A549 (cell line): ENCODE measurements around the gene ABCB8. TPM values are rescaled to one million over a fixed set of nuclear protein-coding genes. Genes with fewer than 3 reads are reported as not detected.

Experiments used
- ATAC-seq, 2 experiments: fragments of 200-7000 bp in 1 of 2; fragments of >200 bp in 1 of 2; cut with Nextera tagmentation in 1 of 2; cut with Tn5 transposase in 1 of 2; 3 replicates each; pipeline versions ENCODE4 v1.8.0 to v1.9.1; 2018 to 2020; ENCODE audit warnings: mild to moderate bottlenecking in 1 of 2, moderate library complexity in 1 of 2
- CTCF ChIA-PET: fragments of 300-600 bp; sonication (Branson Sonifier 250); formaldehyde crosslinking; extraction: SDS; loops from one replicate; lab custom pipeline; 2021; ENCODE audit warnings: antibody characterized with exemption, inconsistent platforms; lab: Yijun Ruan, JAX
- POLR2A ChIA-PET: fragments of 350-600 bp; formaldehyde crosslinking; extraction: SDS; loops from one replicate; lab custom pipeline; 2021; ENCODE audit warnings: antibody characterized with exemption, inconsistent platforms; lab: Yijun Ruan, JAX
- DNase-seq, 2 experiments: peaks; one replicate each; pipeline versions ENCODE4 v3.0.0 to v3.0.0-alpha.2; 2011 to 2016; ENCODE audit warnings: low read depth in 1 of 2, low spot score in 1 of 2
- FAIRE-seq: peaks from 2 replicates; lab custom pipeline; 2011; peaks lifted over from hg19 to GRCh38; lab: Jason Lieb, UNC
- H3K27ac ChIP-seq, 2 experiments: fragments of >200 bp; sonication (Bioruptor Twin); formaldehyde crosslinking; 3 replicates each; pipeline ENCODE4 v1.5.1; 2016 to 2017
- H3K4me1 ChIP-seq: fragments of >200 bp; sonication (Bioruptor Twin); formaldehyde crosslinking; 3 replicates; pipeline ENCODE4 v1.6.1; 2016
- H3K4me2 ChIP-seq: fragments of >200 bp; sonication (Bioruptor Twin); formaldehyde crosslinking; 3 replicates; pipeline ENCODE4 v1.6.1; 2016
- H3K4me3 ChIP-seq: fragments of >200 bp; sonication (Bioruptor Twin); formaldehyde crosslinking; 3 replicates; pipeline ENCODE4 v1.5.1; 2016
- H3K9me3 ChIP-seq: fragments of >200 bp; sonication (Bioruptor Twin); formaldehyde crosslinking; 3 replicates; pipeline ENCODE4 v1.6.1; 2016
- BHLHE40 ChIP-seq: IDR thresholded peaks from 2 replicates; pipeline ENCODE4 v1.6.1; 2012; ENCODE audit warnings: low read depth, low read length, inconsistent platforms
- CHD2 ChIP-seq: fragments of 150-350 bp; IDR thresholded peaks from 2 replicates; pipeline ENCODE4 v1.6.1; 2014; ENCODE audit warnings: low read length; ENCODE audit not compliant: partially characterized antibody
- E2F6 ChIP-seq: IDR thresholded peaks from 2 replicates; pipeline ENCODE4 v1.6.1; 2012; ENCODE audit warnings: low read depth, borderline replicate concordance
- GATA3 ChIP-seq: IDR thresholded peaks from 2 replicates; pipeline ENCODE4 v1.6.1; 2012; ENCODE audit warnings: borderline replicate concordance
- HMGXB4 ChIP-seq: fragments of 250-450 bp; sonication (Bioruptor Pico); IDR thresholded peaks from 2 replicates; pipeline ENCODE4 v1.5.0; 2021; ENCODE audit warnings: mild to moderate bottlenecking, moderate library complexity, borderline replicate concordance
- HOXB13 ChIP-seq: fragments of 250-450 bp; sonication (Bioruptor Pico); IDR thresholded peaks from 2 replicates; pipeline ENCODE4 v1.5.0; 2020; ENCODE audit warnings: low read depth, mild to moderate bottlenecking, moderate library complexity
- JUN ChIP-seq, 2 experiments: fragments of >200 bp; sonication (Bioruptor Twin); formaldehyde crosslinking; IDR thresholded peaks; 2 replicates in 1 of 2; 3 replicates in 1 of 2; pipeline ENCODE4 v1.6.1; 2016 to 2017
- KDM1A ChIP-seq: fragments of 200-600 bp; sonication (generic); IDR thresholded peaks from 2 replicates; pipeline ENCODE4 v1.6.1; 2016; ENCODE audit warnings: low read depth, mild to moderate bottlenecking
- KDM5A ChIP-seq: fragments of 200-600 bp; sonication (generic); IDR thresholded peaks from 2 replicates; pipeline ENCODE4 v1.6.1; 2016; ENCODE audit warnings: antibody characterized with exemption, mild to moderate bottlenecking
- MAFK ChIP-seq: fragments of 450-650 bp; IDR thresholded peaks from 2 replicates; pipeline ENCODE4 v1.6.1; 2014; ENCODE audit not compliant: partially characterized antibody
- MYC ChIP-seq: IDR thresholded peaks from 2 replicates; pipeline ENCODE4 v1.6.1; 2012; ENCODE audit warnings: mild to moderate bottlenecking, inconsistent platforms, low read length, improper control_type of control experiment, borderline replicate concordance
- PBX3 ChIP-seq: IDR thresholded peaks from 2 replicates; pipeline ENCODE4 v1.6.1; 2012
- POLR2A ChIP-seq: IDR thresholded peaks from 2 replicates; pipeline ENCODE4 v1.6.1; 2012; ENCODE audit warnings: mild to moderate bottlenecking, low read length
- POLR2AphosphoS2 ChIP-seq: conservative IDR thresholded peaks from 2 replicates; pipeline ENCODE4 v1.6.1; 2012; ENCODE audit warnings: low read length, improper control_type of control experiment, inconsistent platforms
- TFCP2L1 ChIP-seq: fragments of 250-450 bp; sonication (Bioruptor Pico); IDR thresholded peaks from 2 replicates; pipeline ENCODE4 v1.5.0; 2021; ENCODE audit warnings: mild to moderate bottlenecking
- ZC3H11A ChIP-seq: fragments of 450-650 bp; IDR thresholded peaks from 2 replicates; pipeline ENCODE4 v1.6.1; 2014; ENCODE audit warnings: antibody characterized with exemption, mild to moderate bottlenecking
- ZNF302 ChIP-seq: fragments of 250-450 bp; sonication (Bioruptor Pico); IDR thresholded peaks from 2 replicates; pipeline ENCODE4 v1.9.0; 2021; ENCODE audit warnings: inconsistent platforms, mild to moderate bottlenecking, moderate library complexity
- WGBS: methylation state at CpG from one replicate; pipeline ENCODE4 v1.1.6; 2017; ENCODE audit errors: missing lambda C conversion rate; 5-methylcytosine and 5-hydroxymethylcytosine counted together
- polyA plus RNA-seq, 4 experiments: library from polyadenylated mRNA; depleted of rRNA in 3 of 4; stranded (reverse); fragments of >200 nt; fragmentation: RNase III in 1 of 4; extraction: RNeasy Plus Mini Kit Qiagen cat#74134 plus additional on column Dnase treatment in 1 of 4; gene quantifications; 2 replicates in 3 of 4; 3 replicates in 1 of 4; pipeline ENCODE4 v1.2.3, GENCODE V29; 2011 to 2017
- TF ChIP-seq, protein P1 (sequence below): fragments of >200 bp; sonication (Bioruptor Twin); formaldehyde crosslinking; IDR thresholded peaks from 3 replicates; pipeline ENCODE4 v1.6.1; 2016
- TF ChIP-seq, protein P2 (sequence below): fragments of 450-650 bp; IDR thresholded peaks from 2 replicates; pipeline ENCODE4 v1.6.1; 2014; ENCODE audit warnings: antibody characterized with exemption
- TF ChIP-seq, protein P3 (sequence below): IDR thresholded peaks from 2 replicates; pipeline ENCODE4 v1.6.1; 2012

The ABCB8 gene
- polyA plus RNA-seq, 2 of the 4 experiments (the other 2 are of a cell fraction), result 19.6 to 41.1 TPM

- 0% methylated on average over 7 of the region's 11 CpGs for whole genome bisulfite sequencing
- Histone ChIP-seq H3K4me3 (peak overlapping the region; percentile 86), H3K4me1 (peaks cover 39% of the 10 kb centered on the region), H3K27ac (peak overlapping the region; percentile 99), H3K9me3 (no peaks in the 10 kb centered on the region), H3K4me2 (peak overlapping the region; percentile 92)
- ATAC-seq (peak in 1 of 2 experiments; percentile 46; a peak in 3 of 6 replicates), FAIRE-seq (no peak), DNase-seq (no peak)
- POLR2A ChIA-PET, result interaction anchor here (0.5 to 2.2 kb wide), 8 partner anchors 9 to 37 kb away, joined by 4 to 20 read pairs (median 8); partner anchors contain the start of genes ABCB8, AGAP3 and FASTK
- CTCF ChIA-PET, result interaction anchor here (1.3 to 5.7 kb wide), 10 partner anchors 12 to 164 kb away, joined by 3 to 64 read pairs (median 8); partner anchors contain the start of genes ABCB8 and AGAP3
- TF ChIP-seq ZNF302 (no peak), KDM5A (no peak), E2F6 (peak; percentile 63; the same call in 1 of the 2 replicates), JUN (IDR thresholded peaks at IDR 0.05) (peak in 1 of 2 experiments; percentile 43; a peak in 2 of 5 replicates), KDM1A (no peak), HOXB13 (CRISPR knock-in tag) (peak; percentile 38; the same call in 1 of the 2 replicates), POLR2A (peak; percentile 10; the same call in 1 of the 2 replicates)
- TF ChIP-seq, protein P1, sequence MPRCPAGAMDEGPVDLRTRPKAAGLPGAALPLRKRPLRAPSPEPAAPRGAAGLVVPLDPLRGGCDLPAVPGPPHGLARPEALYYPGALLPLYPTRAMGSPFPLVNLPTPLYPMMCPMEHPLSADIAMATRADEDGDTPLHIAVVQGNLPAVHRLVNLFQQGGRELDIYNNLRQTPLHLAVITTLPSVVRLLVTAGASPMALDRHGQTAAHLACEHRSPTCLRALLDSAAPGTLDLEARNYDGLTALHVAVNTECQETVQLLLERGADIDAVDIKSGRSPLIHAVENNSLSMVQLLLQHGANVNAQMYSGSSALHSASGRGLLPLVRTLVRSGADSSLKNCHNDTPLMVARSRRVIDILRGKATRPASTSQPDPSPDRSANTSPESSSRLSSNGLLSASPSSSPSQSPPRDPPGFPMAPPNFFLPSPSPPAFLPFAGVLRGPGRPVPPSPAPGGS, result no peak
Measured at GRCh38 chr7:151062111-151062398, 33.8 kb downstream of the ABCB8 start.

DNA sequence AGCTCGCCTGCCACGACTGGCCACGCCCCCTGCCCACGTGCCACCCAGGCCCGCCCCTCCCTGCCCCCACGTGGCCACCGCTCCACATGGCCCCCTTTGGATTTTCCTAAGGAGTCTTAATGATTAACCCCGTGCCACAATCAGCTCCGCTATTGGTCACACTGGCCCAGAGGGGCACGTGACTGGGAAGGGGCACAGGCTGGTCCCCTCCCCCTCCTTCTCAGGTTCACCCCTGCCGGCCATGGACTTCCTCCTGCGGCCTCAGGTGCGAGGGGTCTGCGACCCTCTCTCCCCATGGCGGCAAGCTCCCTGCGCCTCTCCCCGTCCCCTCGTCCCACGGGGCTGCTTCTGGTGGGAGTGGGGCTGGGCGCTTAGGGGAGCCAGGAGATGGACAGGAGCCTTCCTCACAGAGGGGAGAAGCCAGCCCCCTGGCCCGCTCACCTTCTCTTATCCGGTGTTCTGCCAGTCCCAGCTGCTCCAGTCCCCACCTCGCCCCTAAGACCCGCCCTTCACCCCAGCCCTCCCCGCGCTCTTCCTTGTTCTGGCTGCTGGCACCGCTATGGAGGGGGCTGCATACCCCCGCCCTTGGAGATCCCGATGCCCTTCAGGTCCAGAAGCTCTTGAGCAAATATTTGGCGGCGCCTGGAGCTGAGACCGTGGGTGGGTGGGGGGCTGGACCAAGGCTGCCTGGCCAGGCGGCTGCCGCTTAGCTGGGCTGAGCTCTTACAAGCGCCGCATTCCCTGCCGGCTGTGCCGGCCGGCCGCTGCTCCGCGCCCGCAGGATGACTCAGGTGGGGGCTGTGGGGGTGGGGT is 34.4 kb downstream of the ABCB8 start:
- peaks cover 37% of the 10 kb centered on the region for H3K4me1 ChIP-seq
- ATAC-seq (peak; percentile 8 to 55; a peak in 5 of 6 replicates), FAIRE-seq (no peak), DNase-seq (peak; percentile 97 to 98)
- H3K27ac ChIP-seq, result peak overlapping the region; percentile 99
- no peaks in the 10 kb centered on the region for H3K9me3 ChIP-seq
- peak overlapping the region; percentile 86 for H3K4me3 ChIP-seq
- 4% methylated on average over 10 of the region's 43 CpGs for WGBS
- TF ChIP-seq JUN (IDR thresholded peaks at IDR 0.05) (peak in 1 of 2 experiments; percentile 38; a peak in 2 of 5 replicates), ZC3H11A (no peak), POLR2AphosphoS2 (no peak), HMGXB4 (CRISPR knock-in tag) (no peak), GATA3 (0 out of 2 replicates have a peak, but pooled peaks have one; percentile 15), MAFK (no peak), TFCP2L1 (0 out of 2 replicates have a peak, but pooled peaks have one; percentile 43), BHLHE40 (peak; percentile 89), PBX3 (peak; percentile 52; the same call in 1 of the 2 replicates), POLR2A (peak; percentile 31), MYC (peak; percentile 98), CHD2 (peak; percentile 27)
- TF ChIP-seq, protein P2, sequence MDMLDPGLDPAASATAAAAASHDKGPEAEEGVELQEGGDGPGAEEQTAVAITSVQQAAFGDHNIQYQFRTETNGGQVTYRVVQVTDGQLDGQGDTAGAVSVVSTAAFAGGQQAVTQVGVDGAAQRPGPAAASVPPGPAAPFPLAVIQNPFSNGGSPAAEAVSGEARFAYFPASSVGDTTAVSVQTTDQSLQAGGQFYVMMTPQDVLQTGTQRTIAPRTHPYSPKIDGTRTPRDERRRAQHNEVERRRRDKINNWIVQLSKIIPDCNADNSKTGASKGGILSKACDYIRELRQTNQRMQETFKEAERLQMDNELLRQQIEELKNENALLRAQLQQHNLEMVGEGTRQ, result peak; percentile 99
- TF ChIP-seq, protein P3, sequence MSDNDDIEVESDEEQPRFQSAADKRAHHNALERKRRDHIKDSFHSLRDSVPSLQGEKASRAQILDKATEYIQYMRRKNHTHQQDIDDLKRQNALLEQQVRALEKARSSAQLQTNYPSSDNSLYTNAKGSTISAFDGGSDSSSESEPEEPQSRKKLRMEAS, result peak; percentile 97
- peak overlapping the region; percentile 92 for H3K4me2 ChIP-seq
- ChIA-PET CTCF (interaction anchor here (1.3 to 5.7 kb wide), 12 partner anchors 10 to 164 kb away, joined by 3 to 64 read pairs (median 8); partner anchors contain the start of genes ABCB8 and AGAP3), POLR2A (interaction anchor here (0.5 to 2.2 kb wide), 9 partner anchors 8 to 85 kb away, joined by 3 to 20 read pairs (median 6); partner anchors contain the start of genes ABCB8, AGAP3 and FASTK)
